Measurements from ENCODE around the gene CLRN2. TPM values are rescaled to one million over a fixed set of nuclear protein-coding genes. Genes with fewer than 3 reads are reported as not detected.

Gene CLRN2
- total and polyA plus RNA-seq, 2 of the 4 experiments (the other 2 are of a cell fraction): not detected

DNA sequence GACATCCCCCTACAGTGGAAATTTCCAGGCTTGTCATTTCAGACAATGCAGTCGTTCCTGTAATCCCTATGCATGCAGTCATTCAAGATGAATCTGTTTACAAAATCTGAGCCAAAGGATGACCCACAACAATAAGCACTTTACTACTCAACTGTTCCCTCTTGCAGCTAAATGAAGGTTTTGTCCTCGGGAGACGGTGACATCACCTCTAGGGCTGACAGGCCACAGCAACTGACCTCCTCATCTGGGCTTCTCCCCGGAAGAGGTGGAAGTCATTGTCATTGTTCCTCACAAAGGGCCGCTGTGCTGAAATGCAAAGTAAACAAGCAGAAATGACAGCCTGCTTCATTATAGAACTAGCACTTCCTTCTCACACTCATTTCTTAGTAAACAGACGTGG lies 29.2 kb downstream of the CLRN2 start:
- Histone ChIP-seq H3K4me2 (ENCODE audit: low read depth, low read length) (no peak overlapping the region; the same call in 1 of the 2 replicates), H3K56ac (ENCODE audit: extremely low read depth, insufficient read depth, low read length) (no peak overlapping the region), H3K36me3 (ENCODE audit: control insufficient read depth, insufficient read depth, low read length) (no peaks in the 10 kb centered on the region), H3K9me3 (ENCODE audit: control insufficient read depth, insufficient read depth, low read length) (no peaks in the 10 kb centered on the region), H2AFZ (replicated peaks; ENCODE audit: low read length, poor library complexity) (peak overlapping the region; percentile 61), H2BK15ac (ENCODE audit: low read depth, low read length) (no peak overlapping the region), H2BK120ac (ENCODE audit: low read depth, low read length) (no peak overlapping the region), H3K18ac (ENCODE audit: low read depth, low read length) (no peak overlapping the region), H4K91ac (ENCODE audit: insufficient read depth, low read depth, low read length) (no peak overlapping the region), H2AK9ac (replicated peaks; ENCODE audit: low read depth, low read length, poor library complexity) (no peak overlapping the region), H4K5ac (ENCODE audit: low read depth, low read length) (no peak overlapping the region), H3K79me1 (ENCODE audit: low read depth in 1 of 2, low read length in 2 of 2) (no peaks in the 10 kb centered on the region), H3K4ac (ENCODE audit: low read depth, low read length) (no peak overlapping the region), H4K8ac (ENCODE audit: low read depth in 2 of 2, low read length in 2 of 2) (no peak overlapping the region), H2BK20ac (ENCODE audit: low read depth, low read length) (no peak overlapping the region), H2BK5ac (ENCODE audit: low read depth, low read length, poor library complexity, severe bottlenecking) (no peak overlapping the region), H3K27ac (ENCODE audit: insufficient read depth, low read length) (no peak overlapping the region), H3K4me3 (ENCODE audit: insufficient read depth, low read depth, low read length) (no peak overlapping the region), H3K9me1 (ENCODE audit: insufficient read depth, low read length) (no peaks in the 10 kb centered on the region), H2AK5ac (ENCODE audit: low read depth, low read length) (no peak overlapping the region), H4K20me1 (ENCODE audit: insufficient read depth, low read length) (no peaks in the 10 kb centered on the region), H3K27me3 (ENCODE audit: control insufficient read depth, insufficient read depth, low read length) (no peaks in the 10 kb centered on the region; the same call in 1 of the 2 replicates), H3K14ac (replicated peaks; ENCODE audit: low read depth, low read length) (no peak overlapping the region; the same call in 1 of the 2 replicates), H3K23ac (ENCODE audit: low read depth, low read length) (no peak overlapping the region), H3K4me1 (ENCODE audit: control insufficient read depth, insufficient read depth, low read length) (peaks cover 1% of the 10 kb centered on the region; the same call in 1 of the 2 replicates), H3K9ac (ENCODE audit: low read depth, low read length) (peak overlapping the region; percentile 37; the same call in 1 of the 2 replicates)
- BruUV-seq (replicated peaks): no TSS peak
- DNase-seq: no peak
- WGBS, 2 experiments (ENCODE audit: extremely low coverage in 2 of 2, insufficient read length in 1 of 2): 14% methylated on average over 1 of the region's 6 CpGs; no CpG with 5 or more reads in 1 of the 2 experiments
- intact Hi-C loops (cut with micrococcal nuclease) (no loop called here), in situ Hi-C loops (cut with MboI; ENCODE audit: low sequenced_read_pairs) (no loop called here), dilution Hi-C loops (cut with HindIII; ENCODE audit: low sequenced_read_pairs, unreplicated experiment) (no loop called here)
- no peak; the same call in 1 of the 2 replicates for ATAC-seq (ENCODE audit: low read depth)
- TF ChIP-seq MXI1 (IDR thresholded peaks at IDR 0.05; ENCODE audit: borderline replicate concordance, low read depth, low read length): no peak
- TF ChIP-seq, protein P1, sequence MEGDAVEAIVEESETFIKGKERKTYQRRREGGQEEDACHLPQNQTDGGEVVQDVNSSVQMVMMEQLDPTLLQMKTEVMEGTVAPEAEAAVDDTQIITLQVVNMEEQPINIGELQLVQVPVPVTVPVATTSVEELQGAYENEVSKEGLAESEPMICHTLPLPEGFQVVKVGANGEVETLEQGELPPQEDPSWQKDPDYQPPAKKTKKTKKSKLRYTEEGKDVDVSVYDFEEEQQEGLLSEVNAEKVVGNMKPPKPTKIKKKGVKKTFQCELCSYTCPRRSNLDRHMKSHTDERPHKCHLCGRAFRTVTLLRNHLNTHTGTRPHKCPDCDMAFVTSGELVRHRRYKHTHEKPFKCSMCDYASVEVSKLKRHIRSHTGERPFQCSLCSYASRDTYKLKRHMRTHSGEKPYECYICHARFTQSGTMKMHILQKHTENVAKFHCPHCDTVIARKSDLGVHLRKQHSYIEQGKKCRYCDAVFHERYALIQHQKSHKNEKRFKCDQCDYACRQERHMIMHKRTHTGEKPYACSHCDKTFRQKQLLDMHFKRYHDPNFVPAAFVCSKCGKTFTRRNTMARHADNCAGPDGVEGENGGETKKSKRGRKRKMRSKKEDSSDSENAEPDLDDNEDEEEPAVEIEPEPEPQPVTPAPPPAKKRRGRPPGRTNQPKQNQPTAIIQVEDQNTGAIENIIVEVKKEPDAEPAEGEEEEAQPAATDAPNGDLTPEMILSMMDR (conservative IDR thresholded peaks at IDR 0.05; ENCODE audit: low read depth, low read length): no peak
- no peak for TF ChIP-seq RFX5 (IDR thresholded peaks at IDR 0.05; ENCODE audit: low read depth, low read length)
- no peak for TF ChIP-seq FOS (IDR thresholded peaks at IDR 0.05; ENCODE audit: low read depth, low read length)
- no peak for TF ChIP-seq MAZ (IDR thresholded peaks at IDR 0.05; ENCODE audit: borderline replicate concordance, low read depth, low read length)
- no peak for TF ChIP-seq MAFK (IDR thresholded peaks at IDR 0.05; ENCODE audit: low read depth, low read length)
- no peak for TF ChIP-seq RAD21 (IDR thresholded peaks at IDR 0.05; ENCODE audit: low read length)
- TF ChIP-seq NFE2L2 (IDR thresholded peaks at IDR 0.05; ENCODE audit: low read depth, low read length): no peak
- TF ChIP-seq SMC3 (IDR thresholded peaks at IDR 0.05; ENCODE audit: low read depth, low read length): no peak
- TF ChIP-seq, protein P2, sequence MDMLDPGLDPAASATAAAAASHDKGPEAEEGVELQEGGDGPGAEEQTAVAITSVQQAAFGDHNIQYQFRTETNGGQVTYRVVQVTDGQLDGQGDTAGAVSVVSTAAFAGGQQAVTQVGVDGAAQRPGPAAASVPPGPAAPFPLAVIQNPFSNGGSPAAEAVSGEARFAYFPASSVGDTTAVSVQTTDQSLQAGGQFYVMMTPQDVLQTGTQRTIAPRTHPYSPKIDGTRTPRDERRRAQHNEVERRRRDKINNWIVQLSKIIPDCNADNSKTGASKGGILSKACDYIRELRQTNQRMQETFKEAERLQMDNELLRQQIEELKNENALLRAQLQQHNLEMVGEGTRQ (IDR thresholded peaks at IDR 0.05; ENCODE audit: low read depth, low read length): no peak
- no peak for TF ChIP-seq POLR2A (IDR thresholded peaks at IDR 0.05; ENCODE audit: low read depth, low read length)
- no peak for TF ChIP-seq CEBPB (IDR thresholded peaks at IDR 0.05; ENCODE audit: low read depth, low read length)
- no peak for TF ChIP-seq RCOR1 (IDR thresholded peaks at IDR 0.05; ENCODE audit: insufficient replicate concordance, low read length)
- TF ChIP-seq, protein P3, sequence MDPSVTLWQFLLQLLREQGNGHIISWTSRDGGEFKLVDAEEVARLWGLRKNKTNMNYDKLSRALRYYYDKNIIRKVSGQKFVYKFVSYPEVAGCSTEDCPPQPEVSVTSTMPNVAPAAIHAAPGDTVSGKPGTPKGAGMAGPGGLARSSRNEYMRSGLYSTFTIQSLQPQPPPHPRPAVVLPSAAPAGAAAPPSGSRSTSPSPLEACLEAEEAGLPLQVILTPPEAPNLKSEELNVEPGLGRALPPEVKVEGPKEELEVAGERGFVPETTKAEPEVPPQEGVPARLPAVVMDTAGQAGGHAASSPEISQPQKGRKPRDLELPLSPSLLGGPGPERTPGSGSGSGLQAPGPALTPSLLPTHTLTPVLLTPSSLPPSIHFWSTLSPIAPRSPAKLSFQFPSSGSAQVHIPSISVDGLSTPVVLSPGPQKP (IDR thresholded peaks at IDR 0.05; ENCODE audit: borderline replicate concordance, low read depth, low read length): no peak
- TF ChIP-seq BHLHE40 (IDR thresholded peaks at IDR 0.05; ENCODE audit: low read depth, low read length): no peak
- TF ChIP-seq CHD1 (IDR thresholded peaks at IDR 0.05; ENCODE audit: low read depth, low read length): no peak
- POLR2A ChIA-PET (ENCODE audit: unreplicated experiment): no interaction called here
- CTCF ChIA-PET: no interaction called here
